ENCODE data around the gene ECSCR.

The ECSCR gene

DNA sequence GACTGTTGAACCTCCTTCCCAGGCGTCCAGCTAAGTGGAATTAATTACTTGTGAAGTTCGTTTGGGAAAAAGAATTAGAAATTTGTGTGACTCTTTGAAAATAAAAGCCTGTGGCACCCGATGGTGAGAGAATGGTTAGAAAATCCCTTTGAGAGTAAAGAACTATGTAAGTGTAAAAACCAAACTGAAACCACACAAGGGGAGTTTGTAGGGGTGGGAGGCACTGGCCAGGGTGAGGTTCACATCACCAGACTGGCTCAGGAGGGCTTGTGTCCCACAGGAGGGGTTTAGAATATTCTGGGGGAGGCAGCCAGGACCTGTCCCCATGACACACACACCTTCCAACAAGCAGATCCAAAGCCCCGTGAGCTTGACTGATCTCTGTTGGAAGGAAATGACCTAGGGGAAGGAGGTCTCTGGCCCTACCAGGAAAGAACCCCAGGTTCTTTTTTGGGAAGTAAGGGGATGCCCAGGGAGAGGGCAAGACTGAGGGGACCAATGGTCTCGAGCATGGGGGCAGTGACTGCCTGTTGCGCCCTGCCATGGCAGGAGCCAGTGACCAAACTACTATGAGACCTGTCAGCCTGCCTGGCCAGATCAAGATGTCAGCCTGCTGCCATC is 62.9 kb downstream of the ECSCR start:
- no peak overlapping the region for H3K4me3 ChIP-seq (ENCODE audit: low read depth, low read length)
- peaks cover 11% of the 10 kb centered on the region for H3K4me1 ChIP-seq (ENCODE audit: control insufficient read depth, insufficient read depth, low read length, unreplicated experiment)
- no peaks in the 10 kb centered on the region for H3K36me3 ChIP-seq (ENCODE audit: insufficient read depth, low read length)
- no peaks in the 10 kb centered on the region for H3K27me3 ChIP-seq (ENCODE audit: insufficient read depth, low read length)
- H2AFZ ChIP-seq (ENCODE audit: low read length, unreplicated experiment): no peak overlapping the region
- no peaks in the 10 kb centered on the region for H3K79me2 ChIP-seq (ENCODE audit: control insufficient read depth, insufficient read depth, low read length, unreplicated experiment)
- no peak overlapping the region for H3K27ac ChIP-seq (ENCODE audit: low read depth, low read length)

Measured in ACC112 (cell line).